ENCODE data around the gene KSR1.

- TF ChIP-seq EZH2 (IDR thresholded peaks at IDR 0.05; ENCODE audit: insufficient read depth, poor library complexity, severe bottlenecking) (no peak), EZH2phosphoT487 (IDR thresholded peaks at IDR 0.05; ENCODE audit: insufficient read depth, low read depth) (no peak)
Measured at GRCh38 chr17:27540318-27541101, 84.3 kb downstream of the KSR1 start.

All from GM23248 (cell line).